HCT116 (cell line): ENCODE measurements around the gene EYA4. TPM values are rescaled to one million over a fixed set of nuclear protein-coding genes. Genes with fewer than 3 reads are reported as not detected.

Experiments used
- ATAC-seq: fragments of 200-7000 bp; cut with Tn5 transposase; 2 replicates; pipeline ENCODE4 v1.9.1; 2020; ENCODE audit warnings: mild to moderate bottlenecking, moderate library complexity
- BruUV-seq: library from RNA; stranded (reverse); fragments of 400-500 nt; replicated peaks from 2 replicates; lab custom pipeline; 2021; lab: Mats Ljungman, UMichigan
- CTCF ChIA-PET: fragments of 300-600 bp; sonication (Branson Sonifier 250); formaldehyde crosslinking; loops from one replicate; lab custom pipeline; 2021; ENCODE audit warnings: antibody characterized with exemption; lab: Charles Lee
- POLR2A ChIA-PET: fragments of 300-600, 350-600 bp; sonication (Branson Sonifier 250); formaldehyde crosslinking; loops from one replicate; lab custom pipeline; 2021; ENCODE audit warnings: antibody characterized with exemption; lab: Charles Lee
- RAD21 ChIA-PET, 2 experiments: fragments of 300-600 bp; sonication (Branson Sonifier 250); formaldehyde crosslinking; loops; one replicate each; lab custom pipeline; 2023; ENCODE audit warnings: low total read pairs in 2 of 2; ENCODE audit not compliant: uncharacterized antibody in 2 of 2, unreplicated experiment in 2 of 2, low non-redundant PET in 1 of 2; lab: Charles Lee
- DNase-seq: peaks from one replicate; pipeline ENCODE4 v3.0.0-alpha.2; 2010; ENCODE audit warnings: low read depth, low spot score
- H2AFZ ChIP-seq: fragments of 200-600 bp; shearing (Covaris generic), sonication (generic); 2 replicates; pipeline ENCODE4 v1.6.1; 2017; ENCODE audit warnings: low read depth, mixed run types, mixed read lengths, antibody characterized with exemption, low read length; ENCODE audit not compliant: poor library complexity, severe bottlenecking
- H3K27ac ChIP-seq: 2 replicates; pipeline ENCODE4 v1.5.1; 2012; ENCODE audit warnings: low read depth, low read length
- H3K27me3 ChIP-seq: fragments of 200-600 bp; sonication (generic); 2 replicates; pipeline ENCODE4 v1.6.1; 2016; ENCODE audit warnings: mixed run types, low read length, mixed read lengths; ENCODE audit not compliant: insufficient read depth
- H3K36me3 ChIP-seq, 2 experiments: fragments of 200-500 bp in 1 of 2; fragments of 200-600 bp in 1 of 2; sonication (Bioruptor generic) in 1 of 2; sonication (generic) in 1 of 2; 2 replicates each; pipeline versions ENCODE4 v1.5.1 to v1.6.1; 2014 to 2016; ENCODE audit warnings: low read length in 2 of 2, inconsistent platforms in 1 of 2, mixed read lengths in 1 of 2, mixed run types in 1 of 2; ENCODE audit not compliant: insufficient read depth in 2 of 2, control insufficient read depth in 1 of 2
- H3K4me1 ChIP-seq, 2 experiments: fragments of 200-600 bp in 1 of 2; sonication (generic) in 1 of 2; 2 replicates each; pipeline versions ENCODE4 v1.5.1 to v1.6.1; 2012 to 2017; ENCODE audit warnings: low read length in 2 of 2, inconsistent platforms in 1 of 2, mild to moderate bottlenecking in 1 of 2, mixed read lengths in 1 of 2, mixed run types in 1 of 2, moderate library complexity in 1 of 2; ENCODE audit not compliant: insufficient read depth in 2 of 2, control insufficient read depth in 1 of 2
- H3K4me2 ChIP-seq: fragments of 200-600 bp; sonication (generic); 2 replicates; pipeline ENCODE4 v1.6.1; 2017; ENCODE audit warnings: mixed run types, low read length, mixed read lengths
- H3K4me3 ChIP-seq, 2 experiments: fragments of 200-600 bp in 1 of 2; sonication (generic) in 1 of 2; replicated peaks in 1 of 2; 2 replicates each; pipeline ENCODE4 v1.5.1; 2011 to 2016; ENCODE audit warnings: low read length in 2 of 2, control low read depth in 1 of 2, low read depth in 1 of 2, mild to moderate bottlenecking in 1 of 2, mixed read lengths in 1 of 2, mixed run types in 1 of 2
- H3K79me2 ChIP-seq: fragments of 200-600 bp; sonication (generic); 2 replicates; pipeline ENCODE4 v1.6.1; 2017; ENCODE audit warnings: mild to moderate bottlenecking, mixed run types, low read length, moderate library complexity, mixed read lengths; ENCODE audit not compliant: insufficient read depth
- H3K9ac ChIP-seq: fragments of 200-600 bp; sonication (generic); 2 replicates; pipeline ENCODE4 v1.6.1; 2016; ENCODE audit warnings: low read length, mixed read lengths
- H3K9me2 ChIP-seq: fragments of 200-600 bp; sonication (generic), shearing (Covaris generic); 2 replicates; pipeline ENCODE4 v1.6.1; 2017; ENCODE audit warnings: mixed run types, mild to moderate bottlenecking, moderate library complexity; ENCODE audit not compliant: insufficient read depth
- H3K9me3 ChIP-seq, 2 experiments: fragments of 200-500 bp in 1 of 2; fragments of 200-600 bp in 1 of 2; sonication (Bioruptor generic) in 1 of 2; sonication (generic) in 1 of 2; 2 replicates each; pipeline ENCODE4 v1.6.1; 2014 to 2017; ENCODE audit warnings: low read length in 2 of 2, mixed read lengths in 2 of 2, inconsistent platforms in 1 of 2, low read depth in 1 of 2, mild to moderate bottlenecking in 1 of 2, mixed run types in 1 of 2, moderate library complexity in 1 of 2; ENCODE audit not compliant: control insufficient read depth in 1 of 2, insufficient read depth in 1 of 2
- H4K20me1 ChIP-seq: fragments of 200-600 bp; sonication (generic), shearing (Covaris generic); 2 replicates; pipeline ENCODE4 v1.6.1; 2017; ENCODE audit warnings: mixed run types, mild to moderate bottlenecking, moderate library complexity; ENCODE audit not compliant: insufficient read depth
- ATF3 ChIP-seq: IDR thresholded peaks from 2 replicates; pipeline ENCODE4 v1.6.1; 2012
- CEBPB ChIP-seq: IDR thresholded peaks from 2 replicates; pipeline ENCODE4 v1.6.1; 2012; ENCODE audit warnings: low read depth
- EZH2phosphoT487 ChIP-seq: fragments of 200-600 bp; IDR thresholded peaks from 2 replicates; pipeline ENCODE4 v1.6.1; 2018; ENCODE audit warnings: antibody characterized with exemption, borderline replicate concordance
- FOSL1 ChIP-seq: IDR thresholded peaks from 2 replicates; pipeline ENCODE4 v1.6.1; 2012; ENCODE audit warnings: low read depth
- JUND ChIP-seq: IDR thresholded peaks from 2 replicates; pipeline ENCODE4 v1.6.1; 2012
- MAX ChIP-seq: IDR thresholded peaks from 2 replicates; pipeline ENCODE4 v1.6.1; 2012
- SP1 ChIP-seq: IDR thresholded peaks from 2 replicates; pipeline ENCODE4 v1.6.1; 2012; ENCODE audit warnings: low read depth
- YY1 ChIP-seq: IDR thresholded peaks from 2 replicates; pipeline ENCODE4 v1.6.1; 2011; ENCODE audit warnings: low read length, low read depth, moderate library complexity, mild to moderate bottlenecking; ENCODE audit not compliant: insufficient replicate concordance; ENCODE audit errors: extremely low read depth
- ZBTB33 ChIP-seq: IDR thresholded peaks from 2 replicates; pipeline ENCODE4 v1.6.1; 2011; ENCODE audit warnings: mild to moderate bottlenecking, low read length, moderate library complexity; ENCODE audit not compliant: insufficient replicate concordance; ENCODE audit errors: extremely low read depth
- ZFX ChIP-seq: fragments of 450-650 bp; IDR thresholded peaks from 2 replicates; pipeline ENCODE4 v1.6.1; 2017
- intact Hi-C: fragments of 100-400 bp; cut with micrococcal nuclease; formaldehyde crosslinking; loops from 2 replicates; pipeline ENCODE4 v1.10.0; 2022
- total RNA-seq: library from RNA; stranded (reverse); gene quantifications from one replicate; pipeline ENCODE4 v1.2.1, GENCODE V29; 2021; ENCODE audit not compliant: unreplicated experiment

The EYA4 gene
- total RNA-seq, 1 experiment from 2014 or later, result not detected

GRCh38 chr6:133376743-133377142 lies 135.6 kb downstream of the EYA4 start:
- Histone ChIP-seq H3K9ac (no peak overlapping the region), H3K79me2 (no peaks in the 10 kb centered on the region), H3K36me3 (no peaks in the 10 kb centered on the region), H2AFZ (no peak overlapping the region), H3K4me3 (no peak overlapping the region), H3K27me3 (peaks cover 7% of the 10 kb centered on the region; the same call in 1 of the 2 replicates), H3K27ac (no peak overlapping the region), H3K4me2 (no peak overlapping the region), H3K4me1 (no peaks in the 10 kb centered on the region), H3K9me2 (no peaks in the 10 kb centered on the region), H3K9me3 (no peaks in the 10 kb centered on the region), H4K20me1 (no peaks in the 10 kb centered on the region)
- intact Hi-C loops, result no loop called here
- TF ChIP-seq JUND (no peak), FOSL1 (no peak), ZBTB33 (no peak), ZFX (no peak), EZH2phosphoT487 (no peak), CEBPB (no peak), MAX (no peak), ATF3 (no peak), YY1 (no peak), SP1 (no peak)
- ChIA-PET CTCF (no interaction called here), POLR2A (no interaction called here), RAD21 (no interaction called here)
- ATAC-seq (no peak), DNase-seq (no peak)
- no TSS peak for BruUV-seq
